K562 (cell line): ENCODE results near the gene GPR52. TPM values are rescaled to one million over a fixed set of nuclear protein-coding genes. Genes with fewer than 3 reads are reported as not detected.

Experiments used
- ATAC-seq: fragments of 200-7000 bp; cut with Tn5 transposase; 3 replicates; pipeline ENCODE4 v1.9.1; 2020; ENCODE audit warnings: moderate library complexity
- BruUV-seq: library from RNA; stranded (reverse); fragments of 400-500 nt; replicated peaks from 2 replicates; lab custom pipeline; 2021; lab: Mats Ljungman, UMichigan
- CTCF ChIA-PET: fragments of 300-600 bp; formaldehyde crosslinking; extraction: SDS; loops from one replicate; lab custom pipeline; 2021; ENCODE audit warnings: low intra/inter-chr PET ratio; lab: Yijun Ruan, JAX
- POLR2A ChIA-PET: fragments of 300-600, 350-650 bp; sonication (Branson Sonifier 250); formaldehyde crosslinking; extraction: SDS; loops from one replicate; lab custom pipeline; 2021; ENCODE audit warnings: antibody characterized with exemption, inconsistent platforms; lab: Yijun Ruan, JAX
- DNase-seq, 4 experiments: peaks; one replicate each; pipeline versions ENCODE4 v3.0.0 to v3.0.0-alpha.2; 2011 to 2018; ENCODE audit warnings: low spot score in 3 of 4, mixed read lengths in 3 of 4; ENCODE audit errors: extremely low read depth in 1 of 4
- FAIRE-seq: peaks from 2 replicates; lab custom pipeline; 2011; peaks lifted over from hg19 to GRCh38; lab: Jason Lieb, UNC
- H2AFZ ChIP-seq: 2 replicates; pipeline ENCODE4 v1.6.0; 2011; ENCODE audit warnings: low read depth, low read length, control low read depth, inconsistent platforms
- H3K27ac ChIP-seq: fragments of 200-600 bp; 3 replicates; pipeline ENCODE4 v1.8.0; 2011; ENCODE audit warnings: low read depth, mild to moderate bottlenecking, control low read depth, inconsistent platforms, low read length, moderate library complexity, mixed read lengths; ENCODE audit errors: extremely low read depth
- H3K27me3 ChIP-seq, 2 experiments: fragments of 300-600 bp in 1 of 2; 2 replicates in 1 of 2; 3 replicates in 1 of 2; pipeline versions ENCODE4 v1.6.0 to v1.8.0; 2011; ENCODE audit warnings: inconsistent platforms in 2 of 2, low read length in 2 of 2, mild to moderate bottlenecking in 1 of 2, mixed read lengths in 1 of 2, moderate library complexity in 1 of 2; ENCODE audit not compliant: control insufficient read depth in 2 of 2, insufficient read depth in 2 of 2
- H3K36me3 ChIP-seq: fragments of 300-600 bp; 3 replicates; pipeline ENCODE4 v1.8.0; 2011; ENCODE audit warnings: mild to moderate bottlenecking, low read length, inconsistent platforms; ENCODE audit not compliant: control insufficient read depth, insufficient read depth
- H3K4me1 ChIP-seq, 2 experiments: fragments of 200-600 bp in 1 of 2; replicated peaks in 1 of 2; 2 replicates in 1 of 2; 3 replicates in 1 of 2; pipeline versions ENCODE4 v1.5.1 to v1.8.0; 2011; ENCODE audit warnings: inconsistent platforms in 2 of 2, low read length in 2 of 2, mild to moderate bottlenecking in 1 of 2, mixed read lengths in 1 of 2, moderate library complexity in 1 of 2; ENCODE audit not compliant: control insufficient read depth in 2 of 2, insufficient read depth in 2 of 2
- H3K4me2 ChIP-seq: 2 replicates; pipeline ENCODE4 v1.6.1; 2011; ENCODE audit warnings: low read length, control low read depth, inconsistent platforms, mixed read lengths; ENCODE audit not compliant: insufficient read depth
- H3K4me3 ChIP-seq: fragments of 200-600 bp; sonication (generic), shearing (Covaris generic); 2 replicates; pipeline ENCODE4 v1.5.1; 2016; ENCODE audit warnings: control low read depth, inconsistent platforms
- H3K79me2 ChIP-seq: fragments of 200-600 bp; 3 replicates; pipeline ENCODE4 v1.8.0; 2011; ENCODE audit warnings: low read length, inconsistent platforms; ENCODE audit not compliant: control insufficient read depth, insufficient read depth
- H3K9ac ChIP-seq, 2 experiments: 2 replicates each; pipeline versions ENCODE4 v1.6.0 to v1.6.1; 2011; ENCODE audit warnings: low read depth in 2 of 2, low read length in 2 of 2, control low read depth in 1 of 2, inconsistent platforms in 1 of 2, mild to moderate bottlenecking in 1 of 2, mixed read lengths in 1 of 2; ENCODE audit not compliant: insufficient read depth in 1 of 2
- H3K9me1 ChIP-seq: one replicate; pipeline ENCODE4 v1.6.0; 2011; ENCODE audit warnings: inconsistent platforms, mild to moderate bottlenecking, low read length, moderate library complexity; ENCODE audit not compliant: control insufficient read depth, insufficient read depth
- H3K9me3 ChIP-seq: replicated peaks from 2 replicates; pipeline ENCODE4 v1.5.1; 2011; ENCODE audit warnings: low read depth, low read length, inconsistent platforms; ENCODE audit not compliant: control insufficient read depth, insufficient read depth
- H4K20me1 ChIP-seq: replicated peaks from 2 replicates; pipeline ENCODE4 v1.6.1; 2011; ENCODE audit warnings: low read length, inconsistent platforms, mixed read lengths; ENCODE audit not compliant: control insufficient read depth, insufficient read depth
- EHMT2 ChIP-seq: fragments of 450-650 bp; IDR thresholded peaks from 2 replicates; pipeline ENCODE4 v1.6.1; 2018; ENCODE audit warnings: antibody characterized with exemption
- EP300 ChIP-seq: IDR thresholded peaks from 2 replicates; pipeline ENCODE4 v1.6.1; 2012; ENCODE audit warnings: low read length, improper control_type of control experiment
- FOXP1 ChIP-seq: sonication (generic); formaldehyde crosslinking; IDR thresholded peaks from 2 replicates; pipeline ENCODE4 v1.8.0; 2022; ENCODE audit warnings: mild to moderate bottlenecking, missing genetic modification reagents
- MAFF ChIP-seq: IDR thresholded peaks from 2 replicates; pipeline ENCODE4 v1.6.1; 2012; ENCODE audit warnings: low read length, improper control_type of control experiment
- MAFK ChIP-seq: IDR thresholded peaks from 2 replicates; pipeline ENCODE4 v1.6.1; 2011; ENCODE audit warnings: low read length, improper control_type of control experiment
- NR4A1 ChIP-seq, 2 experiments: fragments of 250-450 bp in 1 of 2; fragments of 450-650 bp in 1 of 2; sonication (Bioruptor Pico) in 1 of 2; IDR thresholded peaks; 2 replicates each; pipeline versions ENCODE4 v1.4.0 to v1.6.1; 2016 to 2020; ENCODE audit warnings: mild to moderate bottlenecking in 2 of 2, missing compliant biosample characterization in 1 of 2, missing genetic modification characterization in 1 of 2, moderate library complexity in 1 of 2
- PHB ChIP-seq: fragments of 250-450 bp; sonication (Bioruptor Pico); IDR thresholded peaks from 2 replicates; pipeline ENCODE4 v1.5.0; 2021
- SMARCB1 ChIP-seq: IDR thresholded peaks from 2 replicates; pipeline ENCODE4 v1.6.1; 2011; ENCODE audit warnings: improper control_type of control experiment, low read depth; ENCODE audit not compliant: insufficient read length
- ZNF354B ChIP-seq: fragments of 250-450 bp; sonication (Bioruptor Pico); IDR thresholded peaks from 2 replicates; pipeline ENCODE4 v1.4.0; 2020
- in situ Hi-C: fragments of 300-500 bp; cut with MboI; formaldehyde crosslinking; loops from 4 replicates; pipeline ENCODE4 v1.15.0; 2018; ENCODE audit warnings: inconsistent platforms, mixed read lengths
- intact Hi-C: fragments of 100-400 bp; cut with micrococcal nuclease; formaldehyde crosslinking; loops from 2 replicates; pipeline ENCODE4 v1.14.2; 2022
- polyA plus RNA-seq, 8 experiments: library from polyadenylated mRNA; depleted of rRNA in 4 of 8; stranded (reverse) in 5 of 8; unstranded in 3 of 8; fragments of >200 nt; fragmentation: Nextera tagmentation in 2 of 8; fragmentation: Illumina TruSeq in 1 of 8; extraction: Ambion mirVana in 2 of 8; extraction: Trizol in 1 of 8; gene quantifications; 2 replicates each; pipeline versions ENCODE4 v1.2.1 to v1.2.3, GENCODE V29; 2011 to 2014; ENCODE audit warnings: inconsistent platforms in 1 of 8, missing spikeins in 1 of 8
- total RNA-seq, 7 experiments: library from RNA; depleted of rRNA in 6 of 7; stranded (reverse); fragments of >200 nt in 6 of 7; fragmentation: Illumina TruSeq in 2 of 7; extraction: Trizol in 2 of 7; gene quantifications; 2 replicates each; pipeline versions ENCODE4 v1.2.1 to v1.2.3, GENCODE V29; 2011 to 2021; ENCODE audit warnings: low replicate concordance in 1 of 7
- TF ChIP-seq, protein P1 (sequence below): fragments of 250-450 bp; sonication (Bioruptor Pico); IDR thresholded peaks from 2 replicates; pipeline ENCODE4 v1.4.0; 2020
- TF ChIP-seq, protein P2 (sequence below): fragments of 200-400 bp; formaldehyde crosslinking; IDR thresholded peaks from 2 replicates; pipeline ENCODE4 v1.6.1; 2017; ENCODE audit warnings: mild to moderate bottlenecking, low read depth, low read length, moderate library complexity
- TF ChIP-seq, protein P3 (sequence below): fragments of 450-650 bp; IDR thresholded peaks from 2 replicates; pipeline ENCODE4 v1.6.1; 2017; ENCODE audit warnings: antibody characterized with exemption, mild to moderate bottlenecking

Gene GPR52
- total and polyA plus RNA-seq, 9 of the 15 experiments (the other 6 are each of a cell fraction or from before 2014, with no cell fraction given), result 0.12 to 4.9 (median 1.1) TPM; not detected in 3

DNA sequence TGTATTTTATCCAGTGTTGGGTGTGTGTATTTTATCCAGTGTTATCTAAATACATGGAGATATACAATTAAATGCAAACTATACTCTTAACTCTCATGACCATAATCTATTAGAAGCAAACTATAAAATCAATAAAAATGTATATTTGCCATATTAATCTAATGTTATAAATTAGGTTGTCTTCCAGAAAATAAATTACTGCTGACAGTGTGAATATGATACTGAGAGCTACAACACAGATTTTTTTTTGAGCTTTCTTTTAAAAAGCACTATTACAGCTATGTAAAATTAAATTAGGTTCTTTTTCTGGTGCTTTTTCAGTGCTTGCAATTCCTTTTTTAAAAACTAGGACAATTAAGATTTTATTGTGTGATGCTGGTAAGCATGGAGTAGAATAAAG, 19.0 kb upstream of the GPR52 start:
- DNase-seq (no peak), ATAC-seq (no peak), FAIRE-seq (no peak)
- Histone ChIP-seq H3K27me3 (no peaks in the 10 kb centered on the region), H3K4me2 (no peak overlapping the region), H4K20me1 (no peaks in the 10 kb centered on the region), H3K9me1 (no peaks in the 10 kb centered on the region), H3K9ac (no peak overlapping the region), H3K4me3 (no peak overlapping the region), H3K9me3 (no peaks in the 10 kb centered on the region), H3K4me1 (peaks cover 0 to 8% of the 10 kb centered on the region in 2 experiments; a peak in 2 of 5 replicates), H3K36me3 (no peaks in the 10 kb centered on the region), H2AFZ (no peak overlapping the region), H3K79me2 (no peaks in the 10 kb centered on the region), H3K27ac (no peak overlapping the region)
- ChIA-PET POLR2A (interaction anchor here (0.5 to 1.1 kb wide), 2 partner anchors 24 to 268 kb away, joined by 3 read pairs; no protein-coding TSS in a partner anchor), CTCF (no interaction called here)
- in situ Hi-C loops (no loop called here), intact Hi-C loops (no loop called here)
- no TSS peak for BruUV-seq
- TF ChIP-seq, protein P1, sequence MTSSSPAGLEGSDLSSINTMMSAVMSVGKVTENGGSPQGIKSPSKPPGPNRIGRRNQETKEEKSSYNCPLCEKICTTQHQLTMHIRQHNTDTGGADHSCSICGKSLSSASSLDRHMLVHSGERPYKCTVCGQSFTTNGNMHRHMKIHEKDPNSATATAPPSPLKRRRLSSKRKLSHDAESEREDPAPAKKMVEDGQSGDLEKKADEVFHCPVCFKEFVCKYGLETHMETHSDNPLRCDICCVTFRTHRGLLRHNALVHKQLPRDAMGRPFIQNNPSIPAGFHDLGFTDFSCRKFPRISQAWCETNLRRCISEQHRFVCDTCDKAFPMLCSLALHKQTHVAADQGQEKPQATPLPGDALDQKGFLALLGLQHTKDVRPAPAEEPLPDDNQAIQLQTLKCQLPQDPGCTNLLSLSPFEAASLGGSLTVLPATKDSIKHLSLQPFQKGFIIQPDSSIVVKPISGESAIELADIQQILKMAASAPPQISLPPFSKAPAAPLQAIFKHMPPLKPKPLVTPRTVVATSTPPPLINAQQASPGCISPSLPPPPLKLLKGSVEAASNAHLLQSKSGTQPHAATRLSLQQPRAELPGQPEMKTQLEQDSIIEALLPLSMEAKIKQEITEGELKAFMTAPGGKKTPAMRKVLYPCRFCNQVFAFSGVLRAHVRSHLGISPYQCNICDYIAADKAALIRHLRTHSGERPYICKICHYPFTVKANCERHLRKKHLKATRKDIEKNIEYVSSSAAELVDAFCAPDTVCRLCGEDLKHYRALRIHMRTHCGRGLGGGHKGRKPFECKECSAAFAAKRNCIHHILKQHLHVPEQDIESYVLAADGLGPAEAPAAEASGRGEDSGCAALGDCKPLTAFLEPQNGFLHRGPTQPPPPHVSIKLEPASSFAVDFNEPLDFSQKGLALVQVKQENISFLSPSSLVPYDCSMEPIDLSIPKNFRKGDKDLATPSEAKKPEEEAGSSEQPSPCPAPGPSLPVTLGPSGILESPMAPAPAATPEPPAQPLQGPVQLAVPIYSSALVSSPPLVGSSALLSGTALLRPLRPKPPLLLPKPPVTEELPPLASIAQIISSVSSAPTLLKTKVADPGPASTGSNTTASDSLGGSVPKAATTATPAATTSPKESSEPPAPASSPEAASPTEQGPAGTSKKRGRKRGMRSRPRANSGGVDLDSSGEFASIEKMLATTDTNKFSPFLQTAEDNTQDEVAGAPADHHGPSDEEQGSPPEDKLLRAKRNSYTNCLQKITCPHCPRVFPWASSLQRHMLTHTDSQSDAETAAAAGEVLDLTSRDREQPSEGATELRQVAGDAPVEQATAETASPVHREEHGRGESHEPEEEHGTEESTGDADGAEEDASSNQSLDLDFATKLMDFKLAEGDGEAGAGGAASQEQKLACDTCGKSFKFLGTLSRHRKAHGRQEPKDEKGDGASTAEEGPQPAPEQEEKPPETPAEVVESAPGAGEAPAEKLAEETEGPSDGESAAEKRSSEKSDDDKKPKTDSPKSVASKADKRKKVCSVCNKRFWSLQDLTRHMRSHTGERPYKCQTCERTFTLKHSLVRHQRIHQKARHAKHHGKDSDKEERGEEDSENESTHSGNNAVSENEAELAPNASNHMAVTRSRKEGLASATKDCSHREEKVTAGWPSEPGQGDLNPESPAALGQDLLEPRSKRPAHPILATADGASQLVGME (CRISPR knock-in tag), result no peak
- TF ChIP-seq NR4A1 (CRISPR knock-in tag; IDR thresholded peaks at IDR 0.05) (no peak), NR4A1 (tag; IDR thresholded peaks at IDR 0.05) (no peak), SMARCB1 (no peak), EHMT2 (no peak), EP300 (no peak), FOXP1 (CRISPR knock-in tag) (no peak), ZNF354B (CRISPR knock-in tag) (no peak), MAFF (peak; percentile 35), MAFK (0 out of 2 replicates have a peak, but pooled peaks have one; percentile 3), PHB (CRISPR knock-in tag) (no peak)
- TF ChIP-seq, protein P2, sequence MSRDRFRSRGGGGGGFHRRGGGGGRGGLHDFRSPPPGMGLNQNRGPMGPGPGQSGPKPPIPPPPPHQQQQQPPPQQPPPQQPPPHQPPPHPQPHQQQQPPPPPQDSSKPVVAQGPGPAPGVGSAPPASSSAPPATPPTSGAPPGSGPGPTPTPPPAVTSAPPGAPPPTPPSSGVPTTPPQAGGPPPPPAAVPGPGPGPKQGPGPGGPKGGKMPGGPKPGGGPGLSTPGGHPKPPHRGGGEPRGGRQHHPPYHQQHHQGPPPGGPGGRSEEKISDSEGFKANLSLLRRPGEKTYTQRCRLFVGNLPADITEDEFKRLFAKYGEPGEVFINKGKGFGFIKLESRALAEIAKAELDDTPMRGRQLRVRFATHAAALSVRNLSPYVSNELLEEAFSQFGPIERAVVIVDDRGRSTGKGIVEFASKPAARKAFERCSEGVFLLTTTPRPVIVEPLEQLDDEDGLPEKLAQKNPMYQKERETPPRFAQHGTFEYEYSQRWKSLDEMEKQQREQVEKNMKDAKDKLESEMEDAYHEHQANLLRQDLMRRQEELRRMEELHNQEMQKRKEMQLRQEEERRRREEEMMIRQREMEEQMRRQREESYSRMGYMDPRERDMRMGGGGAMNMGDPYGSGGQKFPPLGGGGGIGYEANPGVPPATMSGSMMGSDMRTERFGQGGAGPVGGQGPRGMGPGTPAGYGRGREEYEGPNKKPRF, result no peak
- TF ChIP-seq, protein P3, sequence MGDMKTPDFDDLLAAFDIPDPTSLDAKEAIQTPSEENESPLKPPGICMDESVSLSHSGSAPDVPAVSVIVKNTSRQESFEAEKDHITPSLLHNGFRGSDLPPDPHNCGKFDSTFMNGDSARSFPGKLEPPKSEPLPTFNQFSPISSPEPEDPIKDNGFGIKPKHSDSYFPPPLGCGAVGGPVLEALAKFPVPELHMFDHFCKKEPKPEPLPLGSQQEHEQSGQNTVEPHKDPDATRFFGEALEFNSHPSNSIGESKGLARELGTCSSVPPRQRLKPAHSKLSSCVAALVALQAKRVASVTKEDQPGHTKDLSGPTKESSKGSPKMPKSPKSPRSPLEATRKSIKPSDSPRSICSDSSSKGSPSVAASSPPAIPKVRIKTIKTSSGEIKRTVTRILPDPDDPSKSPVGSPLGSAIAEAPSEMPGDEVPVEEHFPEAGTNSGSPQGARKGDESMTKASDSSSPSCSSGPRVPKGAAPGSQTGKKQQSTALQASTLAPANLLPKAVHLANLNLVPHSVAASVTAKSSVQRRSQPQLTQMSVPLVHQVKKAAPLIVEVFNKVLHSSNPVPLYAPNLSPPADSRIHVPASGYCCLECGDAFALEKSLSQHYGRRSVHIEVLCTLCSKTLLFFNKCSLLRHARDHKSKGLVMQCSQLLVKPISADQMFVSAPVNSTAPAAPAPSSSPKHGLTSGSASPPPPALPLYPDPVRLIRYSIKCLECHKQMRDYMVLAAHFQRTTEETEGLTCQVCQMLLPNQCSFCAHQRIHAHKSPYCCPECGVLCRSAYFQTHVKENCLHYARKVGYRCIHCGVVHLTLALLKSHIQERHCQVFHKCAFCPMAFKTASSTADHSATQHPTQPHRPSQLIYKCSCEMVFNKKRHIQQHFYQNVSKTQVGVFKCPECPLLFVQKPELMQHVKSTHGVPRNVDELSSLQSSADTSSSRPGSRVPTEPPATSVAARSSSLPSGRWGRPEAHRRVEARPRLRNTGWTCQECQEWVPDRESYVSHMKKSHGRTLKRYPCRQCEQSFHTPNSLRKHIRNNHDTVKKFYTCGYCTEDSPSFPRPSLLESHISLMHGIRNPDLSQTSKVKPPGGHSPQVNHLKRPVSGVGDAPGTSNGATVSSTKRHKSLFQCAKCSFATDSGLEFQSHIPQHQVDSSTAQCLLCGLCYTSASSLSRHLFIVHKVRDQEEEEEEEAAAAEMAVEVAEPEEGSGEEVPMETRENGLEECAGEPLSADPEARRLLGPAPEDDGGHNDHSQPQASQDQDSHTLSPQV, result no peak
